T-helper 2 cell treated with Interferon-gamma antibody and Interleukin-4, amounts not matched to agents 5 μg/mL and 100 μg/mL, for 36 hours (primary cell): Measurements from ENCODE around the gene NUP214.
A peak's percentile ranks its signal among the peaks of the same experiment; 100 is the strongest.

Source experiments
- DNase-seq: peaks from one replicate; pipeline ENCODE4 v3.0.0; 2021; ENCODE audit warnings: low spot score
- H3K27ac Mint-ChIP-seq: one replicate; pipeline ENCODE4 v1.8.0; 2021; ENCODE audit warnings: mild to moderate bottlenecking, mixed read lengths
- H3K27me3 Mint-ChIP-seq: one replicate; pipeline ENCODE4 v1.8.0; 2021; ENCODE audit warnings: low read depth, mixed read lengths
- H3K36me3 Mint-ChIP-seq: one replicate; pipeline ENCODE4 v1.8.0; 2021; ENCODE audit warnings: low read depth, mixed read lengths
- H3K4me1 Mint-ChIP-seq: one replicate; pipeline ENCODE4 v1.8.0; 2021; ENCODE audit warnings: low read depth, mixed read lengths
- H3K4me3 Mint-ChIP-seq: one replicate; pipeline ENCODE4 v1.8.0; 2022; ENCODE audit warnings: mild to moderate bottlenecking, moderate library complexity, mixed read lengths
- H3K9me3 Mint-ChIP-seq: one replicate; pipeline ENCODE4 v1.8.0; 2021; ENCODE audit warnings: mixed read lengths

NUP214 gene

GRCh38 chr9:131125288-131126058 lies at the start of gene NUP214:
Gene NUP214 (plus strand): TSS chr9:131125586. CDS start chr9:131125705, 119 bp downstream.
- Mint-ChIP-seq H3K27me3 (no peaks in the 10 kb centered on the region), H3K27ac (peak within 1 kb of the TSS; percentile 99), H3K9me3 (no peaks in the 10 kb centered on the region), H3K4me3 (peak within 1 kb of the TSS; percentile 98), H3K4me1 (peaks cover 23% of the 10 kb centered on the region), H3K36me3 (peaks cover 27% of the 10 kb centered on the region)
- peak; percentile 99 for DNase-seq

- H3K4me3 Mint-ChIP-seq, result no peak overlapping the region
- DNase-seq, result no peak
- no peaks in the 10 kb centered on the region for H3K9me3 Mint-ChIP-seq
- H3K4me1 Mint-ChIP-seq, result no peaks in the 10 kb centered on the region
- H3K27ac Mint-ChIP-seq, result no peak overlapping the region
- H3K36me3 Mint-ChIP-seq, result no peaks in the 10 kb centered on the region
- no peaks in the 10 kb centered on the region for H3K27me3 Mint-ChIP-seq
Measured at GRCh38 chr9:131076347-131077195, 48.8 kb upstream of the NUP214 start.

- DNase-seq, result no peak
- H3K9me3 Mint-ChIP-seq, result no peaks in the 10 kb centered on the region
- no peaks in the 10 kb centered on the region for H3K4me1 Mint-ChIP-seq
- H3K27me3 Mint-ChIP-seq, result no peaks in the 10 kb centered on the region
- H3K27ac Mint-ChIP-seq, result no peak overlapping the region
- no peaks in the 10 kb centered on the region for H3K36me3 Mint-ChIP-seq
- H3K4me3 Mint-ChIP-seq, result no peak overlapping the region
Measured at GRCh38 chr9:131078427-131079366, 46.7 kb upstream of the NUP214 start.

DNA sequence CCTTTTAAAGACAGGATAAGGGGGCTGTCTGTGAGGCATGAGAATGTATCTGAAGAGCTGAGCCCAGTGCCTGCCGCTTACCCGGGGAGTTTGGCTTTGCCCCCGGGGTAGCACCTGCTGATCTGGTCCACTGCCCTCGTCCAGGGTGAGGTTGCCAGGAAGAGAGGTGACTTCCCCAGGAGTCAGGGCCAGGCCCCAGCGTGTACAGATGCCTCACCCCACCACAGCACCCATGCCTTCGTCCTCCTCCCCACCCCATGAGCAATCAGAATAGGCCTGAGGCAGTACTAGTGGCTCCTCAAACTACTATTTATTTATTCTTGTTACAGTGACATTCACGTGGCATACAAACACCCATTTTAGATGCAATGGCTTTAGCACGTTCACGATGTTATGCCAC lies 44.8 kb upstream of the NUP214 start:
- DNase-seq, result no peak
- Mint-ChIP-seq H3K27me3 (no peaks in the 10 kb centered on the region), H3K27ac (no peak overlapping the region), H3K36me3 (no peaks in the 10 kb centered on the region), H3K4me3 (no peak overlapping the region), H3K9me3 (no peaks in the 10 kb centered on the region), H3K4me1 (no peaks in the 10 kb centered on the region)

GRCh38 chr9:131081868-131082267 lies 43.5 kb upstream of the NUP214 start:
- Mint-ChIP-seq H3K27ac (no peak overlapping the region), H3K4me3 (no peak overlapping the region), H3K27me3 (no peaks in the 10 kb centered on the region), H3K4me1 (no peaks in the 10 kb centered on the region), H3K9me3 (no peaks in the 10 kb centered on the region), H3K36me3 (no peaks in the 10 kb centered on the region)
- DNase-seq, result no peak

DNA sequence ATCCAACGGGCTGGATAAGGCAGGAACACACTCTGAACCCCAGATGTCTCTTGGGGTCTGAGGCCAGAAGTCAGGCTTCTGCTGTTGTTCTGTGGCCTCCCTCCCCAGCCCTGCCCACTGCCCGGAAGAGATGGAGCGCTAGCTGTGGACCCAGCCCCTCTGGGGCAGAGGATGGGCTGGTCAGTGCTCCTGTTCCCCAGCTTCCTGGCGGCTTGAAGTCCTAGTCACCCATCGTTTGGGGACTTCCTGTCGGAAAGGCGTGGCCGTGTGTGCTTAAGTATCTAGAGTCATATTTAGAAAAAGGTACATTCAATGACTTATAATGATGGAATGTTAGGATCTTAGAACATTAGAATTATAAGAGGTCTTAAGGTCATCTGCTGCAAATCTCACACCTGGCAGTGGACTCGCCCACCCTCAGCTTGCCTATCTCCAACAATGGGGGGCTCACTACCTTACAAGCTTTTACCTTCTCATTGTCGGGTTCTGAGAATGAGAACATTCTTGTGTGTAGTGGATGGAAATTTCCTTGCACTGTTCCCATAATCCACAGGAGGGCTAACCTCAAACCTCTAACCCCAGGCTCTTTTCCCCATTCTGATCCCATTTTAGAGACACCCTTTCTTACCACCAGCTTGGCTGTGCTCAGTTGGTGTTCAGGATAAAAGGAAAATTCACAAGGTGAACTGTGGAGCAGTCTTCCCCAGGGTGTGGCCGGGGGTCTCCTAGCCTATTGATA lies 42.4 kb upstream of the NUP214 start:
- no peak for DNase-seq
- Mint-ChIP-seq H3K4me1 (no peaks in the 10 kb centered on the region), H3K36me3 (no peaks in the 10 kb centered on the region), H3K9me3 (no peaks in the 10 kb centered on the region), H3K27me3 (no peaks in the 10 kb centered on the region), H3K4me3 (no peak overlapping the region), H3K27ac (no peak overlapping the region)

DNA sequence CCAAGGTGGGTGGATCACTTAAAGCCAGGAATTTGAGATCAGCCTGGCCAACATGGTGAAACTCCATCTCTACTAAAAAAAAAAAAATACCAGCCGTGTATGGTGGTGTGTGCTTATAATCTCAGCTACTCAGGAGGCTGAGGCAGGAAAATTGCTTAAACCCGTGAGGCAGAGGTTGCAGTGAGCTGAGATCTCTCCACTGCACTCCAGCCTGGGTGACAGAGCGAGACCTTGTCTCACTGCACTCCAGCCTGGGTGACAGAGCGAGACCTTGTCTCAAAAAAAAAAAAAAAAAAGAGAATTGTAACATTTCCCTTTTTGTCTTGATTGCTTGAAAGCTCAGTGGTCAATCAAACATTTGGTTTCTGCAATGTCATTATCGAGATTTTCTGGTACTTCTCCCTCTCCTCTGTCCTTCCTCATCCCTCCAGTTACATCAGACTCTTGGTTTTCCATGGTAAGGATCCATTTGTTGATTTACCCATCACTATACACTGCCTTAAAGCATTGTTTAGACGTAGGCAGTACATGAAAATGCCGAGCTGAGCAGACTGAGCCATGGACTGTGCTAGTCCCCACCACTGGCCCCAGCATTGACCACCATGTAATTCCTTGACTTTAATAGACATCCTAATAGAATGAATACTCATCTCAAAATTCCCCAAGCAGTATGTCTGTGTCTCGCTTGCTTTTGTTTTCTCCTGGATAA lies 40.6 kb upstream of the NUP214 start:
- no peaks in the 10 kb centered on the region for H3K9me3 Mint-ChIP-seq
- no peak overlapping the region for H3K4me3 Mint-ChIP-seq
- no peaks in the 10 kb centered on the region for H3K27me3 Mint-ChIP-seq
- H3K27ac Mint-ChIP-seq, result no peak overlapping the region
- H3K4me1 Mint-ChIP-seq, result no peaks in the 10 kb centered on the region
- H3K36me3 Mint-ChIP-seq, result no peaks in the 10 kb centered on the region
- DNase-seq, result no peak

- Mint-ChIP-seq H3K4me1 (no peaks in the 10 kb centered on the region), H3K9me3 (no peaks in the 10 kb centered on the region), H3K36me3 (no peaks in the 10 kb centered on the region), H3K27me3 (no peaks in the 10 kb centered on the region), H3K4me3 (no peak overlapping the region), H3K27ac (no peak overlapping the region)
- no peak for DNase-seq
Measured at GRCh38 chr9:131085370-131086122, 39.8 kb upstream of the NUP214 start.

DNA sequence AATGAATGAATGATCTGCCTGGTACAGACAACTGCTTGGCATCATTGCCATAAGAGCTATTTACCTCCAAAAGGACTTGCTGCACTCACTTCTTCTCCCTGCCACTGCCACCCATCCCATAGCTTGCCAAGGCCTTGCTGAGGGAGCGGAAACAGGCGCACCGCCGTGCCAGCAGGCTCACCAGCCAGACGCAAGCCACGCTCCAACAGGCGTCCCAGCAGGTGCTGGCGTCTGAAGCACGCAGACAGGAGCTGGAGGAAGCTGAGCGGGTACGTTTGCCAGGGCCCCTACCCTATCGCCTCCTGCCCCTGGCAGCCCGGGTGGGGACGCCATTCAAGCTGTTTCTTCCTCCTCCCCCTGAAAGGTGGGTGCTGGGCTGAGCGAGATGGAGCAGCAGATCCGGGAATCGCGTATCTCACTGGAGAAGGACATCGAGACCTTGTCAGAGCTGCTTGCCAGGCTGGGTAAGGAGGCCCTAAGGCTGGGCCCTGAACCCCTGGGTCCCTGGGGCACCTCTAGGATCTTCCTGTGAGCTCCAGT lies 38.0 kb upstream of the NUP214 start:
- no peaks in the 10 kb centered on the region for H3K9me3 Mint-ChIP-seq
- H3K27ac Mint-ChIP-seq, result no peak overlapping the region
- H3K4me1 Mint-ChIP-seq, result no peaks in the 10 kb centered on the region
- no peaks in the 10 kb centered on the region for H3K36me3 Mint-ChIP-seq
- no peaks in the 10 kb centered on the region for H3K27me3 Mint-ChIP-seq
- no peak for DNase-seq
- H3K4me3 Mint-ChIP-seq, result no peak overlapping the region

DNA sequence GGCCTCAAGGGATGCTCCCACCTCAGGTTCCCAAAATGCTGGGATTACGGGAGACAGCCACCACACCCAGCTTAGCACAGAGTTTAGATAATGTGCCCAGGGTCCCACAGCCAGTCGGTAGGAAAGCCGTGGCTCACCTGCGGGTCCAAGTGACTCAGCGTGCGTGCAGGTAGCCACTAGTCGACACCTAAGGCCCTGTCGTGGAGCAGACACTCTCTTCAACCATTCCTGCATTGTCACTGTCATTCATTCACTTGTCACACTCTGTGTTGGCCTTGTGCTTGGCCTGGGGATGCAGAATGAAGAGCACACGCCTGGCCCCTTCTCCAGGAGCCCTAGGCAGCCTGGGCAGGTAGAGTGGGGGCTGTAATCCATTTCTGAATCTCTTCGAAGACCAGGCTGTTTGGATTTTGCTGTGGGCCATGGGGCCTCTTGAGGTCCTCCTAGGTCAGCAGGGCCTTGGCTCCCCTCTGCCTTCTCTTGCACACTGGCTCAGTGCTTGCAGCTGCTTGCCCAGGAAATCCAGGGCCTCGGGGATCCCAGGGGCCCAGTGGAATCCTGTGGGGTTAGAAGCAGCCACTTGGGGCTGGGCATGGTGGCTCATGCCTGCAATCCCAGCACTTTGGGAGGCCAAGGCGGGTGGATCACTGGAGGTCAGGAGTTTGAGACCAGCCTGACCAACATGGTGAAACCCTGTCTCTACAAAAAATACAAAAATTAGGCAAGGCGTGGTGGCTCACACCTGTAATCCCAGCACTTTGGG lies 35.2 kb upstream of the NUP214 start:
- H3K36me3 Mint-ChIP-seq, result no peaks in the 10 kb centered on the region
- no peak overlapping the region for H3K27ac Mint-ChIP-seq
- no peaks in the 10 kb centered on the region for H3K9me3 Mint-ChIP-seq
- H3K27me3 Mint-ChIP-seq, result peaks cover 10% of the 10 kb centered on the region
- no peaks in the 10 kb centered on the region for H3K4me1 Mint-ChIP-seq
- no peak overlapping the region for H3K4me3 Mint-ChIP-seq
- no peak for DNase-seq

DNA sequence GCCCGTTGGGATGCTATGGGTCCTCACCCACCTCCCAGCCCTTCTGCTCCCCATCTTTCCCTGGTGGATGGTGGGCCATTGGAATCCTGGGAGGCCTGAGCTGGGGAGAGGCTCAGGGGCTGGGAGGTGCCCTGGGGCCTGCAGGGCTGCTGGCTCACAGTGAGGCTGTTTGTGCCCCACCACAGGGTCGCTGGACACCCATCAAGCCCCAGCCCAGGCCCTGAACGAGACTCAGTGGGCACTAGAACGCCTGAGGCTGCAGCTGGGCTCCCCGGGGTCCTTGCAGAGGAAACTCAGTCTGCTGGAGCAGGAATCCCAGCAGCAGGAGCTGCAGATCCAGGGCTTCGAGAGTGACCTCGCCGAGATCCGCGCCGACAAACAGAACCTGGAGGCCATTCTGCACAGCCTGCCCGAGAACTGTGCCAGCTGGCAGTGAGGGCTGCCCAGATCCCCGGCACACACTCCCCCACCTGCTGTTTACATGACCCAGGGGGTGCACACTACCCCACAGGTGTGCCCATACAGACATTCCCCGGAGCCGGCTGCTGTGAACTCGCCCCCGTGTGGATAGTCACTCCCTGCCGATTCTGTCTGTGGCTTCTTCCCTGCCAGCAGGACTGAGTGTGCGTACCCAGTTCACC lies 33.9 kb upstream of the NUP214 start:
- DNase-seq, result no peak
- no peaks in the 10 kb centered on the region for H3K4me1 Mint-ChIP-seq
- no peak overlapping the region for H3K4me3 Mint-ChIP-seq
- H3K27ac Mint-ChIP-seq, result no peak overlapping the region
- H3K36me3 Mint-ChIP-seq, result no peaks in the 10 kb centered on the region
- peaks cover 20% of the 10 kb centered on the region for H3K27me3 Mint-ChIP-seq
- H3K9me3 Mint-ChIP-seq, result no peaks in the 10 kb centered on the region
